OCI-LY7 (cell line): ENCODE measurements around the gene JAZF1.

Experiments used
- CTCF ChIP-seq: fragments of 200-600 bp; sonication (generic); conservative IDR thresholded peaks from 2 replicates; pipeline ENCODE4 v1.5.1; 2014; ENCODE audit warnings: mild to moderate bottlenecking, antibody characterized with exemption, low read length, moderate library complexity, mixed read lengths
- EZH2phosphoT487 ChIP-seq: fragments of 200-600 bp; sonication (generic); IDR thresholded peaks from 2 replicates; pipeline ENCODE4 v1.6.1; 2018; ENCODE audit warnings: low read depth, borderline replicate concordance, mild to moderate bottlenecking, mixed run types, antibody characterized with exemption, low read length, moderate library complexity, mixed read lengths

GRCh38 chr7:28224675-28225074 lies 44.1 kb upstream of the JAZF1 start:
- no peak for TF ChIP-seq CTCF
- TF ChIP-seq EZH2phosphoT487 = no peak
